ENCODE measurements around the gene AKAP7. TPM values are rescaled to one million over a fixed set of nuclear protein-coding genes. Genes with fewer than 3 reads are reported as not detected.

The AKAP7 gene
- polyA plus RNA-seq, 2 donors: 2.3 to 2.6 TPM

GRCh38 chr6:131270534-131270933 lies 135.3 kb downstream of the AKAP7 start:
- no peaks in the 10 kb centered on the region for H3K27me3 ChIP-seq (ENCODE audit: control insufficient read depth in 1 of 2, insufficient read depth in 2 of 2, low read length in 2 of 2)

GRCh38 chr6:131275273-131275672 lies 140.0 kb downstream of the AKAP7 start:
- Histone ChIP-seq H3K27me3 (ENCODE audit: control insufficient read depth in 1 of 2, insufficient read depth in 2 of 2, low read length in 2 of 2) (no peaks in the 10 kb centered on the region), H3K36me3 (ENCODE audit: control insufficient read depth in 2 of 2, insufficient read depth in 2 of 2, low read length in 1 of 2) (no peaks in the 10 kb centered on the region), H3K4me3 (ENCODE audit: low read depth in 1 of 2, low read length in 2 of 2) (no peak overlapping the region), H3K9me3 (ENCODE audit: control insufficient read depth in 2 of 2, insufficient read depth in 1 of 2, low read depth in 1 of 2, low read length in 1 of 2) (no peaks in the 10 kb centered on the region), H3K27ac (ENCODE audit: low read depth in 2 of 2, low read length in 1 of 2) (no peak overlapping the region), H3K4me1 (ENCODE audit: control insufficient read depth in 2 of 2, insufficient read depth in 2 of 2, low read length in 1 of 2) (no peaks in the 10 kb centered on the region)
- WGBS, 2 donors: 98 to 100% methylated on average over 4 of the region's 4 CpGs

More at GRCh38 chr6:131270534-131270933, 135.3 kb downstream of the AKAP7 start:
- no peaks in the 10 kb centered on the region for H3K9me3 ChIP-seq (ENCODE audit: control insufficient read depth in 2 of 2, insufficient read depth in 1 of 2, low read depth in 1 of 2, low read length in 1 of 2)
- no peak overlapping the region for H3K27ac ChIP-seq (ENCODE audit: low read depth in 2 of 2, low read length in 1 of 2)
- 98% methylated on average over 3 of the region's 3 CpGs for WGBS, 2 donors
- peaks cover 0 to 2% of the 10 kb centered on the region in 2 donors for H3K36me3 ChIP-seq (ENCODE audit: control insufficient read depth in 2 of 2, insufficient read depth in 2 of 2, low read length in 1 of 2)
- H3K4me1 ChIP-seq (ENCODE audit: control insufficient read depth in 2 of 2, insufficient read depth in 2 of 2, low read length in 1 of 2): no peaks in the 10 kb centered on the region
- no peak overlapping the region for H3K4me3 ChIP-seq (ENCODE audit: low read depth in 1 of 2, low read length in 2 of 2)

DNA sequence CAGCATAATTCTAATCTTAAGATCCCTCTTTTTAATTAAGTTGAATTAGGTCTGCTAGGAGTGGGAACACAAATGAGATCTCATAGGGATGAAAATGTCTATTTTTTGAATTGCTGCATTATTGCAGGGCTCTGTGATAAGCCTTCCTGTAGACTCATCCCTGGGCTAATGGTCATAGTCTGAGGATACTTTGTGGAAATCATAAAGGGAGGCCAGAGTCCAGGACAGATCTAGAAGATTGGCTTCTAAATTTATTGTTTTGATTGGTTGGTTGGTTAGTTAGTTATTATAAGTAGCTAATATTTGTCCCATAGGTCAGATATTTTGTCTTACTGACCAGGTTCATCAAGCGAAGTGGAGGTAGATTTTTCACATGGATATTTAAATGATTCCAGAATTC lies 142.3 kb downstream of the AKAP7 start:
- H3K4me1 ChIP-seq (ENCODE audit: control insufficient read depth in 2 of 2, insufficient read depth in 2 of 2, low read length in 1 of 2): no peaks in the 10 kb centered on the region
- no peaks in the 10 kb centered on the region for H3K9me3 ChIP-seq (ENCODE audit: control insufficient read depth in 2 of 2, insufficient read depth in 1 of 2, low read depth in 1 of 2, low read length in 1 of 2)
- H3K4me3 ChIP-seq (ENCODE audit: low read depth in 1 of 2, low read length in 2 of 2): no peak overlapping the region
- no peaks in the 10 kb centered on the region for H3K27me3 ChIP-seq (ENCODE audit: control insufficient read depth in 1 of 2, insufficient read depth in 2 of 2, low read length in 2 of 2)
- no peaks in the 10 kb centered on the region for H3K36me3 ChIP-seq (ENCODE audit: control insufficient read depth in 2 of 2, insufficient read depth in 2 of 2, low read length in 1 of 2)
- 95 to 97% methylated on average over 1 of the region's 1 CpG for WGBS, 2 donors
- H3K27ac ChIP-seq (ENCODE audit: low read depth in 2 of 2, low read length in 1 of 2): no peak overlapping the region

- 47 to 62% methylated on average over 16 of the region's 16 CpGs for WGBS, 2 donors
- Histone ChIP-seq H3K4me1 (ENCODE audit: control insufficient read depth in 2 of 2, insufficient read depth in 2 of 2, low read length in 1 of 2) (no peaks in the 10 kb centered on the region), H3K36me3 (ENCODE audit: control insufficient read depth in 2 of 2, insufficient read depth in 2 of 2, low read length in 1 of 2) (no peaks in the 10 kb centered on the region), H3K27ac (ENCODE audit: low read depth in 2 of 2, low read length in 1 of 2) (no peak overlapping the region), H3K9me3 (ENCODE audit: control insufficient read depth in 2 of 2, insufficient read depth in 1 of 2, low read depth in 1 of 2, low read length in 1 of 2) (no peaks in the 10 kb centered on the region), H3K4me3 (ENCODE audit: low read depth in 1 of 2, low read length in 2 of 2) (no peak overlapping the region), H3K27me3 (ENCODE audit: control insufficient read depth in 1 of 2, insufficient read depth in 2 of 2, low read length in 2 of 2) (no peaks in the 10 kb centered on the region)
Observed at GRCh38 chr6:131281471-131282270, 146.4 kb downstream of the AKAP7 start.

DNA sequence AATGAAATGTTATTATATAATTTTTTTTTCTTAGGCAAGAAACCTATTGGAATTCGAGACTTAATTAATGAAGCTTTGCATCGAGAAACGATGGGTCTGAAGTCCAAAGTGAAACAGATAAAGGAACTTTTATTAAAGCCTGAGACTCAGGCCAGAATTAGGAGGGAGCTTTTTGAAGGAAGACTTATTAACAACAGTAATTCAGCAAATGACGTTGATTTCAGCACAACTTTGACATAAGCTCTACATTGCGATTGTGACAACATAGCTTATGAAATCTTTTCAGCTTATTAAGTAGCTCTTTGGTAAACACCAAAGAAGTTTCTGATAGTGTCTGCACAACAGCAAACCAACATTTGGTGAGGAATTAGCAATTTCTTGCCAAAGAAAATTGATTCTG lies 147.1 kb downstream of the AKAP7 start:
- Histone ChIP-seq H3K27me3 (ENCODE audit: control insufficient read depth in 1 of 2, insufficient read depth in 2 of 2, low read length in 2 of 2) (no peaks in the 10 kb centered on the region), H3K36me3 (ENCODE audit: control insufficient read depth in 2 of 2, insufficient read depth in 2 of 2, low read length in 1 of 2) (no peaks in the 10 kb centered on the region), H3K9me3 (ENCODE audit: control insufficient read depth in 2 of 2, insufficient read depth in 1 of 2, low read depth in 1 of 2, low read length in 1 of 2) (no peaks in the 10 kb centered on the region), H3K27ac (ENCODE audit: low read depth in 2 of 2, low read length in 1 of 2) (no peak overlapping the region), H3K4me1 (ENCODE audit: control insufficient read depth in 2 of 2, insufficient read depth in 2 of 2, low read length in 1 of 2) (no peaks in the 10 kb centered on the region), H3K4me3 (ENCODE audit: low read depth in 1 of 2, low read length in 2 of 2) (no peak overlapping the region)
- WGBS, 2 donors: 80 to 92% methylated on average over 5 of the region's 5 CpGs

DNA sequence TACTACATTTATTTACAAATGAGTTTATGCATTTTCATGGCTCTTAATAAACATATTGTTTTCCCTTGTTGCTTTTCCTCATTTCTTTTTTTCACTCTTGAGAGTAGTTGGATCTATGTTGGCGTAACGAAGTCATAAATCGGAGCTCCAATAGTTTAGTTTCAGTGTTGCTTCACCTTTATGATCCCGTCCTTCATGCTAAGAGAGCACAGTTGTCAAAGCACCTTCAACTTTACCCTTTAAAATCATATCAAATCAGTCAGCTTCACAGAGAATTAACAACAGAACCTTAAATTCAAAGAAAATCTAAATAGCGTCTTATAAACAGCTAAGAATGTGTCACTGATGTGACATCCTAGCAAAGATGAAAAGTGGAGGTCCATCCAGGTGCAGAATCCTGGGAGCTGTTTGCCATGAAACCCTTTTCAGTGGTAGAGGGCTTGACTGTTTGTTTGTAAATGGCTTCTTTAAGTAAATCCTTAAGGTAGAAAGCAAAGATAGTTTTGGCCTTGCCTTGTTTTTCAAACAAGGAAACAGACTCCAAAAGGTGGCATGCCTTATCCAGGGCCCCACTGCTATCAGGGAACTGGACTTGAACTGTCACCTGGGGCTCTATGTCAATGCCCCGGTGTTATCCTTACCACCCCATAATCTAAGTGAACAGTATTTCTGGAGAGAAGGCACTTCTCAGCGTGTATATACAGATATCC lies 148.4 kb downstream of the AKAP7 start:
- Histone ChIP-seq H3K27me3 (ENCODE audit: control insufficient read depth in 1 of 2, insufficient read depth in 2 of 2, low read length in 2 of 2) (no peaks in the 10 kb centered on the region), H3K4me1 (ENCODE audit: control insufficient read depth in 2 of 2, insufficient read depth in 2 of 2, low read length in 1 of 2) (no peaks in the 10 kb centered on the region), H3K4me3 (ENCODE audit: low read depth in 1 of 2, low read length in 2 of 2) (no peak overlapping the region), H3K9me3 (ENCODE audit: control insufficient read depth in 2 of 2, insufficient read depth in 1 of 2, low read depth in 1 of 2, low read length in 1 of 2) (no peaks in the 10 kb centered on the region), H3K27ac (ENCODE audit: low read depth in 2 of 2, low read length in 1 of 2) (no peak overlapping the region), H3K36me3 (ENCODE audit: control insufficient read depth in 2 of 2, insufficient read depth in 2 of 2, low read length in 1 of 2) (no peaks in the 10 kb centered on the region)
- WGBS, 2 donors: 88 to 90% methylated on average over 7 of the region's 7 CpGs

DNA sequence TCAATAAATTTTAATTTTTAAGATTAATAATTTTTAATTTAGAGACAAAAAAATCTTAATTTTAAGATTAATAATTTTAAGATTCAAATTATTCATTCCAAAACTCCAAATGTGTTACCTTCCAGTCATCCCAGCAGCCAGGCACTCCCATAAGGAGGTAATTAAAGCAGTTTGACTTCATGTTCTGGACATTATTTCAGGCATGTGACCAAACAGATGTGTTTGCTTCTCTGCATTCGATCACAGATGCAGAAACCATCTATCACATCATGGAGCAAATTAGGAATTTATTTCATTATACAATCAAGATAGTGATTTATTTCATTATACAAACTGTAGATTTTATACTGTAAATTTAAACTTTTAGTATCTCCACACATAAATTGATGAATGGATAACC lies 150.3 kb downstream of the AKAP7 start:
- no peak overlapping the region for H3K27ac ChIP-seq (ENCODE audit: low read depth in 2 of 2, low read length in 1 of 2)
- H3K4me1 ChIP-seq (ENCODE audit: control insufficient read depth in 2 of 2, insufficient read depth in 2 of 2, low read length in 1 of 2): no peaks in the 10 kb centered on the region
- no peaks in the 10 kb centered on the region for H3K36me3 ChIP-seq (ENCODE audit: control insufficient read depth in 2 of 2, insufficient read depth in 2 of 2, low read length in 1 of 2)
- no peaks in the 10 kb centered on the region for H3K9me3 ChIP-seq (ENCODE audit: control insufficient read depth in 2 of 2, insufficient read depth in 1 of 2, low read depth in 1 of 2, low read length in 1 of 2)
- no peak overlapping the region for H3K4me3 ChIP-seq (ENCODE audit: low read depth in 1 of 2, low read length in 2 of 2)
- H3K27me3 ChIP-seq (ENCODE audit: control insufficient read depth in 1 of 2, insufficient read depth in 2 of 2, low read length in 2 of 2): no peaks in the 10 kb centered on the region
- whole genome bisulfite sequencing, 2 donors: 77 to 83% methylated on average over 1 of the region's 1 CpG

GRCh38 chr6:131286469-131287040 lies 151.3 kb downstream of the AKAP7 start:
- 90 to 98% methylated on average over 2 of the region's 2 CpGs for WGBS, 2 donors
- H3K27me3 ChIP-seq (ENCODE audit: control insufficient read depth in 1 of 2, insufficient read depth in 2 of 2, low read length in 2 of 2): no peaks in the 10 kb centered on the region

DNA sequence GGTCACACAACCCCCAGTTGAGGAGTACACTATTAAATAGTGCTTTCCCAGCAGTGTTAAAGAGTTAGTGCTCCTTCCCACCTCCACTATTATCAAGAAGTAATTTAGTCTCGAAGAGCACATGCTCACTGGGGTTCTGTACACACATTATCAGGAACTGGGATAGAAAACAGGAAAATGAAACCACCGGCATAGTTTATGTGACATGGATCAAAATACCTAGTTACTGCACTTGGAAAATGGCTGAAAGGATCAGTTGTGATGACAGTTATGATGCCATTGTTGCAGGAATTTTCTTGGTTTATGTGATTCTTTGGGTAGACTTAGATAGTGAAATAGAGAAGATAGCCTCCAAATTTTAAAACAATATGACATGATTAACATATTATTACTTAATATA lies 152.9 kb downstream of the AKAP7 start:
- Histone ChIP-seq H3K27me3 (ENCODE audit: control insufficient read depth in 1 of 2, insufficient read depth in 2 of 2, low read length in 2 of 2) (no peaks in the 10 kb centered on the region), H3K4me1 (ENCODE audit: control insufficient read depth in 2 of 2, insufficient read depth in 2 of 2, low read length in 1 of 2) (no peaks in the 10 kb centered on the region), H3K9me3 (ENCODE audit: control insufficient read depth in 2 of 2, insufficient read depth in 1 of 2, low read depth in 1 of 2, low read length in 1 of 2) (no peaks in the 10 kb centered on the region), H3K36me3 (ENCODE audit: control insufficient read depth in 2 of 2, insufficient read depth in 2 of 2, low read length in 1 of 2) (no peaks in the 10 kb centered on the region), H3K4me3 (ENCODE audit: low read depth in 1 of 2, low read length in 2 of 2) (no peak overlapping the region), H3K27ac (ENCODE audit: low read depth in 2 of 2, low read length in 1 of 2) (no peak overlapping the region)
- 66 to 86% methylated on average over 2 of the region's 2 CpGs for WGBS, 2 donors

More at GRCh38 chr6:131286469-131287040, 151.3 kb downstream of the AKAP7 start:
- H3K4me1 ChIP-seq (ENCODE audit: control insufficient read depth in 2 of 2, insufficient read depth in 2 of 2, low read length in 1 of 2): no peaks in the 10 kb centered on the region
- H3K9me3 ChIP-seq (ENCODE audit: control insufficient read depth in 2 of 2, insufficient read depth in 1 of 2, low read depth in 1 of 2, low read length in 1 of 2): no peaks in the 10 kb centered on the region
- no peaks in the 10 kb centered on the region for H3K36me3 ChIP-seq (ENCODE audit: control insufficient read depth in 2 of 2, insufficient read depth in 2 of 2, low read length in 1 of 2)
- H3K4me3 ChIP-seq (ENCODE audit: low read depth in 1 of 2, low read length in 2 of 2): no peak overlapping the region
- H3K27ac ChIP-seq (ENCODE audit: low read depth in 2 of 2, low read length in 1 of 2): no peak overlapping the region

Data from esophagus (tissue), 2 donors.